WTC11 (cell line): ENCODE results near the gene PDSS2. TPM values are rescaled to one million over a fixed set of nuclear protein-coding genes. Genes with fewer than 3 reads are reported as not detected.

ENCODE experiments used
- ATAC-seq: fragments of 200-7000 bp; cut with Tn5 transposase; 2 replicates; pipeline ENCODE4 v1.10.0; 2021; ENCODE audit warnings: mild to moderate bottlenecking, moderate library complexity
- CTCF ChIA-PET: fragments of 300-600 bp; sonication (Branson Sonifier 250); formaldehyde crosslinking; loops from one replicate; lab custom pipeline; 2021; ENCODE audit warnings: antibody characterized with exemption; lab: Charles Lee
- POLR2A ChIA-PET: fragments of 350-600 bp; sonication (Branson Sonifier 250); formaldehyde crosslinking; loops from one replicate; lab custom pipeline; 2021; ENCODE audit warnings: antibody characterized with exemption; lab: Charles Lee
- DNase-seq: peaks from one replicate; pipeline ENCODE4 v3.0.0; 2021; ENCODE audit warnings: low spot score
- H3K27ac Mint-ChIP-seq: 2 replicates; pipeline ENCODE4 v1.8.0; 2021; ENCODE audit warnings: mixed read lengths
- H3K27me3 Mint-ChIP-seq: 2 replicates; pipeline ENCODE4 v1.8.0; 2021; ENCODE audit warnings: low read depth, mild to moderate bottlenecking, moderate library complexity, mixed read lengths
- H3K36me3 Mint-ChIP-seq: 2 replicates; pipeline ENCODE4 v1.8.0; 2021; ENCODE audit warnings: mixed read lengths
- H3K4me1 Mint-ChIP-seq: 2 replicates; pipeline ENCODE4 v1.8.0; 2022; ENCODE audit warnings: mixed read lengths
- H3K4me3 Mint-ChIP-seq: 2 replicates; pipeline ENCODE4 v1.8.0; 2021; ENCODE audit warnings: mild to moderate bottlenecking, moderate library complexity, mixed read lengths
- H3K9me3 Mint-ChIP-seq: 2 replicates; pipeline ENCODE4 v1.8.0; 2021; ENCODE audit warnings: mixed read lengths
- ARID4B ChIP-seq: sonication (generic); formaldehyde crosslinking; IDR thresholded peaks from 2 replicates; pipeline ENCODE4 v1.8.0; 2023; ENCODE audit warnings: missing genetic modification reagents, mild to moderate bottlenecking, borderline replicate concordance
- E2F4 ChIP-seq: sonication (generic); formaldehyde crosslinking; IDR thresholded peaks from 2 replicates; pipeline ENCODE4 v1.8.1; 2022; ENCODE audit warnings: low read depth, mild to moderate bottlenecking, moderate library complexity, missing genetic modification reagents, borderline replicate concordance
- ELF4 ChIP-seq: sonication (generic); formaldehyde crosslinking; IDR thresholded peaks from 2 replicates; pipeline ENCODE4 v1.8.1; 2022; ENCODE audit warnings: low read depth, mild to moderate bottlenecking, moderate library complexity, missing genetic modification reagents
- EMX1 ChIP-seq: fragments of 250-450 bp; sonication (Bioruptor Pico); IDR thresholded peaks from 2 replicates; pipeline ENCODE4 v1.8.0; 2021; ENCODE audit warnings: mild to moderate bottlenecking
- GTF2I ChIP-seq: fragments of 250-450 bp; sonication (Bioruptor Pico); conservative IDR thresholded peaks from 2 replicates; pipeline ENCODE4 v1.4.0; 2021; ENCODE audit warnings: mild to moderate bottlenecking
- JAZF1 ChIP-seq: fragments of 250-450 bp; sonication (Bioruptor Pico); IDR thresholded peaks from 2 replicates; pipeline ENCODE4 v1.9.0; 2021; ENCODE audit warnings: moderate library complexity, mild to moderate bottlenecking, inconsistent platforms
- NR2C2 ChIP-seq: sonication (generic); formaldehyde crosslinking; IDR thresholded peaks from 2 replicates; pipeline ENCODE4 v1.8.0; 2022; ENCODE audit warnings: mild to moderate bottlenecking, missing genetic modification reagents
- PREB ChIP-seq: sonication (generic); formaldehyde crosslinking; IDR thresholded peaks from 2 replicates; pipeline ENCODE4 v1.8.1; 2022; ENCODE audit warnings: mild to moderate bottlenecking, missing genetic modification reagents, moderate library complexity, borderline replicate concordance
- ZBTB43 ChIP-seq: sonication (generic); formaldehyde crosslinking; IDR thresholded peaks from 2 replicates; pipeline ENCODE4 v1.8.1; 2023; ENCODE audit warnings: mild to moderate bottlenecking, missing genetic modification reagents
- ZMAT4 ChIP-seq: fragments of 250-450 bp; sonication (Bioruptor Pico); IDR thresholded peaks from 2 replicates; pipeline ENCODE4 v1.9.0; 2021; ENCODE audit warnings: mild to moderate bottlenecking
- ZNF121 ChIP-seq: sonication (generic); formaldehyde crosslinking; IDR thresholded peaks from 2 replicates; pipeline ENCODE4 v1.8.0; 2023; ENCODE audit warnings: missing genetic modification reagents
- ZNF138 ChIP-seq: sonication (generic); formaldehyde crosslinking; conservative IDR thresholded peaks from 2 replicates; pipeline ENCODE4 v1.8.1; 2022; ENCODE audit warnings: mild to moderate bottlenecking, moderate library complexity, missing genetic modification reagents
- ZNF281 ChIP-seq: sonication (generic); formaldehyde crosslinking; IDR thresholded peaks from 2 replicates; pipeline ENCODE4 v1.8.0; 2023; ENCODE audit warnings: mild to moderate bottlenecking, missing genetic modification reagents
- ZNF425 ChIP-seq: fragments of 250-450 bp; sonication (Bioruptor Pico); conservative IDR thresholded peaks from 2 replicates; pipeline ENCODE4 v1.9.0; 2021; ENCODE audit warnings: mild to moderate bottlenecking
- ZNF532 ChIP-seq: fragments of 250-450 bp; sonication (Bioruptor Pico); IDR thresholded peaks from 2 replicates; pipeline ENCODE4 v1.9.0; 2021; ENCODE audit warnings: mild to moderate bottlenecking, borderline replicate concordance
- total RNA-seq: library from RNA; stranded (reverse); gene quantifications from 3 replicates; pipeline ENCODE4 v1.2.3, GENCODE V29; 2021

PDSS2 gene
- total RNA-seq, 1 experiment from 2014 or later = 18.3 TPM

- Mint-ChIP-seq H3K4me3 (no peak overlapping the region), H3K27me3 (no peaks in the 10 kb centered on the region), H3K4me1 (0 out of 2 replicates have a peak, but pooled peaks cover 2% of the 10 kb centered on the region), H3K9me3 (no peaks in the 10 kb centered on the region), H3K36me3 (no peaks in the 10 kb centered on the region), H3K27ac (peak overlapping the region; percentile 26)
- ChIA-PET POLR2A (no interaction called here), CTCF (interaction anchor here (1.0 kb wide), 1 partner anchor 886 kb away, joined by 3 read pairs; the partner anchor contains the start of gene CRYBG1)
- TF ChIP-seq E2F4 (CRISPR knock-in tag) = no peak
- TF ChIP-seq ELF4 = no peak
- no peak for TF ChIP-seq ZNF532 (CRISPR knock-in tag)
- no peak for TF ChIP-seq ARID4B (CRISPR knock-in tag)
- TF ChIP-seq PREB = no peak
- TF ChIP-seq ZNF121 = no peak
- TF ChIP-seq ZNF425 (CRISPR knock-in tag) = no peak
- TF ChIP-seq JAZF1 (CRISPR knock-in tag) = no peak
- no peak for TF ChIP-seq ZNF281 (CRISPR knock-in tag)
- TF ChIP-seq NR2C2 = no peak
- TF ChIP-seq ZMAT4 (CRISPR knock-in tag) = no peak
- no peak for TF ChIP-seq ZBTB43 (CRISPR knock-in tag)
- no peak for TF ChIP-seq ZNF138 (CRISPR knock-in tag)
- no peak for TF ChIP-seq EMX1 (CRISPR knock-in tag)
- TF ChIP-seq GTF2I = no peak
- ATAC-seq (no peak), DNase-seq (no peak)
These were observed 212.3 kb downstream of the PDSS2 start for GRCh38 chr6:107246972-107247615.
